Tibial nerve (tissue), 4 donors: ENCODE data around the gene COCH.

Experiments used
- EP300 ChIP-seq, 2 donors: sonication (generic); formaldehyde crosslinking; IDR thresholded peaks; one replicate each; pipeline ENCODE4 v1.6.1; 2017; ENCODE audit warnings: antibody characterized with exemption in 2 of 2, mild to moderate bottlenecking in 1 of 2
- POLR2A ChIP-seq, 2 donors: fragments of 450-650 bp; IDR thresholded peaks; one replicate each; pipeline ENCODE4 v1.6.1; 2017; ENCODE audit warnings: antibody characterized with exemption in 2 of 2, mild to moderate bottlenecking in 2 of 2, moderate library complexity in 2 of 2
- TF ChIP-seq, protein P1 (sequence below), 5 experiments: fragments of 200-600 bp in 3 of 5; fragments of 450-650 bp in 2 of 5; sonication (generic) in 3 of 5; IDR thresholded peaks; one replicate each; pipeline ENCODE4 v1.5.1; 2016 to 2019; ENCODE audit warnings: antibody characterized with exemption in 5 of 5, mild to moderate bottlenecking in 3 of 5, moderate library complexity in 2 of 5

DNA sequence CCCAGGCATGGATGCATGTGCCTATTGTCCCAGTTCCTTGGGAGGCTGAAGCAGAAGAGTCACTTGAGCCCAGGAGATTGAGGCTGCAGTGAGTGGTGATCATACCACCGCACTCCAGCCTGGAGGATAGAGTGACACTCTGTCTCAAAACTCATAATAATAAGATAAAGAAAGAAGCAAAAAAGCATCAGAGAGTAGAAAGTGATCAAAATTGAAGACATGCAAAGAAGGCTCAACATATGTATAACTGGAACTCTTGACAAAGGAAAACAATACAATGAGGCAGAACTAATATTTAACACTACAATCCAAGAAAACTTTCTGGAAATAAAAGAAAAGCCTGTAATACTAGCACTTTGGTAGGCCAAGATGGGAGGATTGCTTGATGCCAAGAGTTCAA, 48.3 kb upstream of the COCH start:
- TF ChIP-seq, protein P1, sequence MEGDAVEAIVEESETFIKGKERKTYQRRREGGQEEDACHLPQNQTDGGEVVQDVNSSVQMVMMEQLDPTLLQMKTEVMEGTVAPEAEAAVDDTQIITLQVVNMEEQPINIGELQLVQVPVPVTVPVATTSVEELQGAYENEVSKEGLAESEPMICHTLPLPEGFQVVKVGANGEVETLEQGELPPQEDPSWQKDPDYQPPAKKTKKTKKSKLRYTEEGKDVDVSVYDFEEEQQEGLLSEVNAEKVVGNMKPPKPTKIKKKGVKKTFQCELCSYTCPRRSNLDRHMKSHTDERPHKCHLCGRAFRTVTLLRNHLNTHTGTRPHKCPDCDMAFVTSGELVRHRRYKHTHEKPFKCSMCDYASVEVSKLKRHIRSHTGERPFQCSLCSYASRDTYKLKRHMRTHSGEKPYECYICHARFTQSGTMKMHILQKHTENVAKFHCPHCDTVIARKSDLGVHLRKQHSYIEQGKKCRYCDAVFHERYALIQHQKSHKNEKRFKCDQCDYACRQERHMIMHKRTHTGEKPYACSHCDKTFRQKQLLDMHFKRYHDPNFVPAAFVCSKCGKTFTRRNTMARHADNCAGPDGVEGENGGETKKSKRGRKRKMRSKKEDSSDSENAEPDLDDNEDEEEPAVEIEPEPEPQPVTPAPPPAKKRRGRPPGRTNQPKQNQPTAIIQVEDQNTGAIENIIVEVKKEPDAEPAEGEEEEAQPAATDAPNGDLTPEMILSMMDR (IDR thresholded peaks at IDR 0.05), result no peak
- TF ChIP-seq POLR2A (IDR thresholded peaks at IDR 0.05), result no peak
- TF ChIP-seq EP300 (IDR thresholded peaks at IDR 0.05), result no peak
